Activated T-cell treated with anti-CD3 and anti-CD28 coated beads for 4 hours (primary cell): ENCODE results near the gene TAF11L14.
"Not testable (repeated sequence)": the region's sequence is repeated elsewhere in the genome, so short reads cannot be mapped to it uniquely, and the experiment has no call there.

Source experiments
- DNase-seq: peaks from one replicate; pipeline ENCODE4 v3.0.0-alpha.2; 2020

The TAF11L14 gene

GRCh38 chr5:17634160-17634559 is at the start of gene TAF11L14:
TSS of gene TAF11L14 (plus strand) at chr5:17634460.
- DNase-seq: no peak

- not testable (repeated sequence) for DNase-seq
Measured at GRCh38 chr5:17585658-17586057, 48.6 kb upstream of the TAF11L14 start, which contains the start of gene TAF11L7. TSS of gene TAF11L7 (minus strand) at chr5:17585758.

- DNase-seq: not testable (repeated sequence)
Measured at GRCh38 chr5:17590860-17591259, 43.4 kb upstream of the TAF11L14 start, which contains the start of gene TAF11L8. TSS of gene TAF11L8 (minus strand) at chr5:17590960.

GRCh38 chr5:17594255-17594654 is 40.0 kb upstream of the TAF11L14 start, which contains the start of gene TAF11L9:
TSS of gene TAF11L9 (minus strand) at chr5:17594394.
- DNase-seq: not testable (repeated sequence)

- DNase-seq: not testable (repeated sequence)
Measured at GRCh38 chr5:17597728-17598127, 36.5 kb upstream of the TAF11L14 start, which contains the start of gene TAF11L10. TSS of gene TAF11L10 (minus strand) at chr5:17597828.

- not testable (repeated sequence) for DNase-seq
Measured at GRCh38 chr5:17603880-17604279, 30.4 kb upstream of the TAF11L14 start, which contains the start of gene TAF11L11. TSS of gene TAF11L11 (plus strand) at chr5:17604183.

- DNase-seq: no peak
Measured at GRCh38 chr5:17604951-17605350, 29.3 kb upstream of the TAF11L14 start.

- not testable (repeated sequence) for DNase-seq
Measured at GRCh38 chr5:17607461-17607860, 26.8 kb upstream of the TAF11L14 start.

GRCh38 chr5:17610092-17610491 is 24.2 kb upstream of the TAF11L14 start, which contains the start of gene TAF11L12:
TSS of gene TAF11L12 (plus strand) at chr5:17610392.
- not testable (repeated sequence) for DNase-seq

- DNase-seq: no peak
Measured at GRCh38 chr5:17614872-17615605, 19.2 kb upstream of the TAF11L14 start.

GRCh38 chr5:17619354-17619753 is 14.9 kb upstream of the TAF11L14 start:
- DNase-seq: no peak

GRCh38 chr5:17620627-17621026 is 13.6 kb upstream of the TAF11L14 start:
- no peak for DNase-seq

- DNase-seq: no peak
Measured at GRCh38 chr5:17625686-17626085, 8.6 kb upstream of the TAF11L14 start.

- not testable (repeated sequence) for DNase-seq
Measured at GRCh38 chr5:17631788-17632187, 2.5 kb upstream of the TAF11L14 start, which contains the start of gene TAF11L13. TSS of gene TAF11L13 (plus strand) at chr5:17632088.

GRCh38 chr5:17649232-17649631 is 15.0 kb downstream of the TAF11L14 start:
- DNase-seq: not testable (repeated sequence)

- not testable (repeated sequence) for DNase-seq
Measured at GRCh38 chr5:17655201-17655759, 21.0 kb downstream of the TAF11L14 start.

- no peak for DNase-seq
Measured at GRCh38 chr5:17655921-17656320, 21.7 kb downstream of the TAF11L14 start.

GRCh38 chr5:17663182-17663581 is 28.9 kb downstream of the TAF11L14 start:
- DNase-seq: no peak

GRCh38 chr5:17665836-17666235 is 31.6 kb downstream of the TAF11L14 start:
- DNase-seq: no peak

- no peak for DNase-seq
Measured at GRCh38 chr5:17666726-17667235, 32.5 kb downstream of the TAF11L14 start.

GRCh38 chr5:17670353-17670752 is 36.1 kb downstream of the TAF11L14 start:
- DNase-seq: no peak

GRCh38 chr5:17678751-17679324 is 44.6 kb downstream of the TAF11L14 start:
- no peak for DNase-seq

- DNase-seq: no peak
Measured at GRCh38 chr5:17679597-17680203, 45.4 kb downstream of the TAF11L14 start.
